Kidney (tissue), 22 donors: ENCODE data around the gene HOMER1. TPM values are rescaled to one million over a fixed set of nuclear protein-coding genes. Genes with fewer than 3 reads are reported as not detected.

Experiments used
- DNase-seq, 5 donors: peaks; one replicate each; pipeline ENCODE4 v3.0.0-alpha.2; 2013 to 2020
- FAIRE-seq: peaks from 2 replicates; lab custom pipeline; 2012; peaks lifted over from hg19 to GRCh38; lab: Jason Lieb, UNC
- H3K27ac ChIP-seq, 2 donors: one replicate each; pipeline ENCODE4 v1.7.0; 2013; ENCODE audit warnings: low read depth in 2 of 2, low read length in 2 of 2, inconsistent platforms in 1 of 2
- H3K27me3 ChIP-seq: one replicate; pipeline ENCODE4 v1.7.1; 2013; ENCODE audit warnings: low read length, inconsistent platforms; ENCODE audit not compliant: control insufficient read depth, insufficient read depth
- H3K36me3 ChIP-seq, 3 donors: one replicate each; pipeline versions ENCODE4 v1.7.0 to v1.7.1; 2013; ENCODE audit warnings: low read length in 3 of 3, control low read depth in 1 of 3, inconsistent platforms in 1 of 3; ENCODE audit not compliant: insufficient read depth in 3 of 3, control insufficient read depth in 2 of 3
- H3K4me1 ChIP-seq, 3 donors: one replicate each; pipeline versions ENCODE4 v1.7.0 to v1.7.1; 2013; ENCODE audit warnings: low read length in 3 of 3, inconsistent platforms in 1 of 3, low read depth in 1 of 3; ENCODE audit not compliant: control insufficient read depth in 2 of 3, insufficient read depth in 2 of 3
- H3K4me3 ChIP-seq, 3 donors: one replicate each; pipeline versions ENCODE4 v1.7.0 to v1.8.1; 2013; ENCODE audit warnings: low read length in 3 of 3, control low read depth in 1 of 3, inconsistent platforms in 1 of 3
- H3K9ac ChIP-seq, 3 donors: one replicate each; pipeline versions ENCODE4 v1.7.0 to v1.7.1; 2013; ENCODE audit warnings: low read length in 3 of 3, control low read depth in 1 of 3, inconsistent platforms in 1 of 3
- H3K9me3 ChIP-seq, 3 donors: one replicate each; pipeline versions ENCODE4 v1.7.0 to v1.7.1; 2013; ENCODE audit warnings: low read length in 3 of 3, control low read depth in 1 of 3, inconsistent platforms in 1 of 3; ENCODE audit not compliant: control insufficient read depth in 2 of 3, insufficient read depth in 1 of 3
- intact Hi-C: fragments of 100-400 bp; cut with DNase I; formaldehyde crosslinking; loops from one replicate; pipeline ENCODE4 v1.11.1; 2022
- long read RNA-seq, 10 donors: library from polyadenylated mRNA in 1 of 10; unstranded in 1 of 10; transcript quantifications; one replicate each; pipeline ENCODE4 v2.0.0 and lab custom pipeline, GENCODE V29; 2021 to 2026
- polyA plus RNA-seq: library from polyadenylated mRNA; stranded (reverse); fragments of 350-450 nt; fragmentation: Illumina TruSeq; extraction: RNeasy Lipid Tissue Mini Kit (QIAGEN cat#74804); gene quantifications from one replicate; pipeline ENCODE4 v1.2.3, GENCODE V29; 2014; ENCODE audit warnings: low read depth, low replicate concordance; ENCODE audit not compliant: insufficient read depth
- total RNA-seq: library from RNA; stranded (reverse); fragmentation: NEBNext Ultra II Directional; extraction: Animal tissue kit (Norgen Biotek cat#: 25700); gene quantifications from one replicate; pipeline ENCODE4 v1.2.1, GENCODE V29; 2021
- TF ChIP-seq, protein P1 (sequence below): IDR thresholded peaks from 3 replicates; pipeline ENCODE4 v1.5.1; 2012; ENCODE audit warnings: mild to moderate bottlenecking, moderate library complexity, borderline replicate concordance; ENCODE audit not compliant: insufficient read depth; ENCODE audit errors: extremely low read depth
- donor health status: control.
- donor health status: control.
- donor health status: control.
- donor health status: control.
- donor health status: control.
- donor health status: DM: yes; HTN: yes; CAD: no.
- donor health status: Normal renal cell carcinoma (clear cell type).

The HOMER1 gene, protein sequence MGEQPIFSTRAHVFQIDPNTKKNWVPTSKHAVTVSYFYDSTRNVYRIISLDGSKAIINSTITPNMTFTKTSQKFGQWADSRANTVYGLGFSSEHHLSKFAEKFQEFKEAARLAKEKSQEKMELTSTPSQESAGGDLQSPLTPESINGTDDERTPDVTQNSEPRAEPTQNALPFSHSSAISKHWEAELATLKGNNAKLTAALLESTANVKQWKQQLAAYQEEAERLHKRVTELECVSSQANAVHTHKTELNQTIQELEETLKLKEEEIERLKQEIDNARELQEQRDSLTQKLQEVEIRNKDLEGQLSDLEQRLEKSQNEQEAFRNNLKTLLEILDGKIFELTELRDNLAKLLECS
- total RNA-seq: 9.2 TPM
- 2.3 TPM for polyA plus RNA-seq
- long read RNA-seq, donor 1, full-length matches to known transcripts: 1 of 1 reads
- long read RNA-seq, donor 1, partial matches to known transcripts: 0 of 1 reads
- long read RNA-seq, donor 1, other reads (novel, unspliced or antisense): 0 of 1 reads
- long read RNA-seq, donor 2, full-length matches to known transcripts: 3 of 3 reads
- long read RNA-seq, donor 2, partial matches to known transcripts: 0 of 3 reads
- long read RNA-seq, donor 2, other reads (novel, unspliced or antisense): 0 of 3 reads
- long read RNA-seq, donor 3, full-length matches to known transcripts: 3 of 10 reads
- long read RNA-seq, donor 3, partial matches to known transcripts: 7 of 10 reads
- long read RNA-seq, donor 3, other reads (novel, unspliced or antisense): 0 of 10 reads
- long read RNA-seq, donor 4, full-length matches to known transcripts: 5 of 11 reads
- long read RNA-seq, donor 4, partial matches to known transcripts: 6 of 11 reads
- long read RNA-seq, donor 4, other reads (novel, unspliced or antisense): 0 of 11 reads
- long read RNA-seq, donor 5, full-length matches to known transcripts: 1 of 1 reads
- long read RNA-seq, donor 5, partial matches to known transcripts: 0 of 1 reads
- long read RNA-seq, donor 5, other reads (novel, unspliced or antisense): 0 of 1 reads
- long read RNA-seq, donor 6, full-length matches to known transcripts: 1 of 1 reads
- long read RNA-seq, donor 6, partial matches to known transcripts: 0 of 1 reads
- long read RNA-seq, donor 6, other reads (novel, unspliced or antisense): 0 of 1 reads
- long read RNA-seq, donor 7, full-length matches to known transcripts: 10 of 12 reads
- long read RNA-seq, donor 7, partial matches to known transcripts: 2 of 12 reads
- long read RNA-seq, donor 7, other reads (novel, unspliced or antisense): 0 of 12 reads
- long read RNA-seq, donor 8, full-length matches to known transcripts: 7 of 7 reads
- long read RNA-seq, donor 8, partial matches to known transcripts: 0 of 7 reads
- long read RNA-seq, donor 8, other reads (novel, unspliced or antisense): 0 of 7 reads
- long read RNA-seq, donor 9, full-length matches to known transcripts: 2 of 2 reads
- long read RNA-seq, donor 9, partial matches to known transcripts: 0 of 2 reads
- long read RNA-seq, donor 9, other reads (novel, unspliced or antisense): 0 of 2 reads
- long read RNA-seq, donor 10, full-length matches to known transcripts: 6 of 6 reads
- long read RNA-seq, donor 10, partial matches to known transcripts: 0 of 6 reads
- long read RNA-seq, donor 10, other reads (novel, unspliced or antisense): 0 of 6 reads

DNA sequence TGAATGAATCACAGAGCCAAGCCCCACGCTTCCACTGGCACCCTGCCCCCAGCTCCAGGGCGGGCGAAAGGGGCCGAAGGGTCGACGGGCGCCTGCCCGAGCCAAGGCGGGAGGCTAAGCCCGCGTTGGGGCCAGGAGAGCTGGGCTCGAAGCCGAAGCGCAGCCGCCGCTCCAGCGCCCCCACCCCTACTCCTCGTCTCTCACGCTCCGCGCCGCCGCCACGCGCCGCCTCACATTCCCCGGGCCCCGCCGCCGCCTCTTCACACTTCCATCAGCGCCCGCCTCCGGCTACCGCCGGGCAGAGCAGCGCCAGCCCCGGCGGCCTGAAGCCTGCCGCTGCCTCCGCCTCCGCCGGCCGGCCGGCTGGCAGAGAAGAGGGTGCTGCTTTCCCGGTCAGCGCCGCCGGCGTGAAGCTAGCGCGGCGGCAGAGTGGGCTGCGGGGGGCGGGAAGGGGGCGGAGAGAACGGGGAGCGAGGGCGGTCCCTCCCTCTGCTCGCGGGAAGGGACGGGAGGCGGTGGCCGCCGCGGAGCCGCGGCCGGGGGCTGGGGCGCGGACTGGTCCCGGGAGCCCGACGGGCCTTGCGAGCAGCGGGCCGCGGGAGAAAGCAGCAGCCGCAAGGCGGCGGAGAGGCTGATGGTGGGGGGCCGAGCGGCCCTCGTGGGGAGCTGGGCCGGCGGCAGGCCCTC is at the start of gene HOMER1:
Gene HOMER1 (minus strand): TSS at position 431 of the 687 bp plus-strand sequence. CDS start 1,360 bp downstream, outside the sequence.
- H3K9ac ChIP-seq: peak within 1 kb of the TSS; percentile 60 to 96 (median 87)
- peak within 1 kb of the TSS; percentile 96 to 98 for H3K27ac ChIP-seq
- peak within 1 kb of the TSS; percentile 81 to 93 (median 91) for H3K4me3 ChIP-seq
- intact Hi-C loops: no loop called here
- H3K36me3 ChIP-seq: no peaks in the 10 kb centered on the region
- DNase-seq (peak; percentile 90 to 95 (median 94)), FAIRE-seq (no peak)
- H3K9me3 ChIP-seq: no peaks in the 10 kb centered on the region
- peaks cover 0 to 3% (median 0%) of the 10 kb centered on the region in 3 donors for H3K4me1 ChIP-seq
- TF ChIP-seq, protein P1, sequence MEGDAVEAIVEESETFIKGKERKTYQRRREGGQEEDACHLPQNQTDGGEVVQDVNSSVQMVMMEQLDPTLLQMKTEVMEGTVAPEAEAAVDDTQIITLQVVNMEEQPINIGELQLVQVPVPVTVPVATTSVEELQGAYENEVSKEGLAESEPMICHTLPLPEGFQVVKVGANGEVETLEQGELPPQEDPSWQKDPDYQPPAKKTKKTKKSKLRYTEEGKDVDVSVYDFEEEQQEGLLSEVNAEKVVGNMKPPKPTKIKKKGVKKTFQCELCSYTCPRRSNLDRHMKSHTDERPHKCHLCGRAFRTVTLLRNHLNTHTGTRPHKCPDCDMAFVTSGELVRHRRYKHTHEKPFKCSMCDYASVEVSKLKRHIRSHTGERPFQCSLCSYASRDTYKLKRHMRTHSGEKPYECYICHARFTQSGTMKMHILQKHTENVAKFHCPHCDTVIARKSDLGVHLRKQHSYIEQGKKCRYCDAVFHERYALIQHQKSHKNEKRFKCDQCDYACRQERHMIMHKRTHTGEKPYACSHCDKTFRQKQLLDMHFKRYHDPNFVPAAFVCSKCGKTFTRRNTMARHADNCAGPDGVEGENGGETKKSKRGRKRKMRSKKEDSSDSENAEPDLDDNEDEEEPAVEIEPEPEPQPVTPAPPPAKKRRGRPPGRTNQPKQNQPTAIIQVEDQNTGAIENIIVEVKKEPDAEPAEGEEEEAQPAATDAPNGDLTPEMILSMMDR: no peak
- peaks cover 14% of the 10 kb centered on the region for H3K27me3 ChIP-seq

DNA sequence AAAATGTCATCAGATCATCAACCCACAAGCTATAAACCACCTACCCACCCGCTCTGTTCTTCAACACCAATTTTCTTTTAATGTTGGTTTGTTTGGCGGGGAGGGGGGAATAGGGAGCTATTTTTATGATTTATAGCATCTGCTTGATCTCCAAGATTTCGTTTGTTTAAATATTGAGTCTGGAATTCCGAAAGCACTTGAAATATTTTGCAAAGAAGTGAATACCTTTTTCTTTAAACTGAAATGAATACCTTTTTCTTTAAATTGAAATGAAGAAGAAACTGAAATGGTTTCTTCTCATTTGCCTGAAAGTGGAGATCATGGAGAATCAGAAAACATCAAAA is 49.3 kb upstream of the HOMER1 start:
- intact Hi-C loops: no loop called here
- no peaks in the 10 kb centered on the region for H3K4me1 ChIP-seq
- DNase-seq: no peak
- no peak overlapping the region for H3K27ac ChIP-seq
- no peak overlapping the region for H3K4me3 ChIP-seq
- H3K36me3 ChIP-seq: no peaks in the 10 kb centered on the region
- TF ChIP-seq, protein P1: no peak
- no peak overlapping the region for H3K9ac ChIP-seq
- no peaks in the 10 kb centered on the region for H3K9me3 ChIP-seq
- no peak for FAIRE-seq
- no peaks in the 10 kb centered on the region for H3K27me3 ChIP-seq
